GM12878 (cell line): ENCODE data around the gene CTSK. TPM values are rescaled to one million over a fixed set of nuclear protein-coding genes. Genes with fewer than 3 reads are reported as not detected.

Experiments used
- ATAC-seq: fragments of 200-7000 bp; cut with Tn5 transposase; 3 replicates; pipeline ENCODE4 v1.9.1; 2020; ENCODE audit warnings: mild to moderate bottlenecking, moderate library complexity
- BruUV-seq: library from RNA; stranded (reverse); fragments of 400-500 nt; replicated peaks from 2 replicates; lab custom pipeline; 2021; lab: Mats Ljungman, UMichigan
- CTCF ChIA-PET: fragments of 300-600 bp; sonication (Branson Sonifier 250); formaldehyde crosslinking; extraction: SDS; loops from one replicate; lab custom pipeline; 2021; ENCODE audit warnings: inconsistent platforms; lab: Yijun Ruan, JAX
- POLR2A ChIA-PET: fragments of 350-600 bp; formaldehyde crosslinking; extraction: SDS; loops from one replicate; lab custom pipeline; 2021; ENCODE audit warnings: inconsistent platforms; lab: Charles Lee
- RAD21 ChIA-PET: fragments of 300-600 bp; sonication (Branson Sonifier 250); formaldehyde crosslinking; loops from one replicate; lab custom pipeline; 2023; ENCODE audit warnings: antibody characterized with exemption; ENCODE audit not compliant: unreplicated experiment; lab: Charles Lee
- SMC1A ChIA-PET: fragments of 300-600 bp; sonication (Branson Sonifier 250); formaldehyde crosslinking; loops from one replicate; lab custom pipeline; 2023; ENCODE audit not compliant: unreplicated experiment, uncharacterized antibody; lab: Charles Lee
- DNase-seq: peaks from one replicate; pipeline ENCODE4 v3.0.0-alpha.2; 2011; ENCODE audit warnings: low read depth, low spot score
- FAIRE-seq: peaks from 3 replicates; lab custom pipeline; 2011; peaks lifted over from hg19 to GRCh38; lab: Jason Lieb, UNC
- H2AFZ ChIP-seq: 2 replicates; pipeline ENCODE4 v1.6.0; 2011; ENCODE audit warnings: low read depth, low read length, control low read depth; ENCODE audit not compliant: control insufficient read depth
- H3K27ac ChIP-seq: 2 replicates; pipeline ENCODE4 v1.5.1; 2011; ENCODE audit warnings: control low read depth; ENCODE audit not compliant: control insufficient read depth, insufficient read depth
- H3K27me3 ChIP-seq, 2 experiments: replicated peaks in 1 of 2; 2 replicates each; pipeline versions ENCODE4 v1.6.0 to v1.6.1; 2011; ENCODE audit warnings: low read length in 1 of 2; ENCODE audit not compliant: control insufficient read depth in 2 of 2, insufficient read depth in 2 of 2
- H3K36me3 ChIP-seq, 2 experiments: 2 replicates each; pipeline ENCODE4 v1.5.1; 2011; ENCODE audit warnings: low read length in 1 of 2; ENCODE audit not compliant: control insufficient read depth in 2 of 2, insufficient read depth in 2 of 2
- H3K4me1 ChIP-seq: 2 replicates; pipeline ENCODE4 v1.6.1; 2011; ENCODE audit warnings: mild to moderate bottlenecking, low read length, moderate library complexity, mixed read lengths; ENCODE audit not compliant: control insufficient read depth, insufficient read depth
- H3K4me2 ChIP-seq: 2 replicates; pipeline ENCODE4 v1.6.0; 2011; ENCODE audit warnings: control low read depth; ENCODE audit not compliant: control insufficient read depth, insufficient read depth
- H3K4me3 ChIP-seq: fragments of 200-600 bp; sonication (generic); 2 replicates; pipeline ENCODE4 v1.5.1; 2016
- H3K79me2 ChIP-seq: 2 replicates; pipeline ENCODE4 v1.6.0; 2011; ENCODE audit warnings: low read length; ENCODE audit not compliant: control insufficient read depth, insufficient read depth
- H3K9ac ChIP-seq: 2 replicates; pipeline ENCODE4 v1.8.0; 2011; ENCODE audit warnings: low read length, control low read depth, mixed read lengths; ENCODE audit not compliant: control insufficient read depth, insufficient read depth
- H3K9me3 ChIP-seq: replicated peaks from 3 replicates; pipeline ENCODE4 v1.5.1; 2011; ENCODE audit warnings: mild to moderate bottlenecking, low read length; ENCODE audit not compliant: control insufficient read depth, insufficient read depth
- H4K20me1 ChIP-seq: 2 replicates; pipeline ENCODE4 v1.6.0; 2011; ENCODE audit not compliant: control insufficient read depth, insufficient read depth
- CBX3 ChIP-seq: fragments of 200-600 bp; sonication (generic); IDR thresholded peaks from 2 replicates; pipeline ENCODE4 v1.6.1; 2016; ENCODE audit warnings: low read depth, borderline replicate concordance
- DPF2 ChIP-seq: fragments of 450-650 bp; IDR thresholded peaks from 2 replicates; pipeline ENCODE4 v1.6.1; 2017; ENCODE audit warnings: mild to moderate bottlenecking
- ELK1 ChIP-seq: IDR thresholded peaks from 2 replicates; pipeline ENCODE4 v1.6.1; 2012; ENCODE audit warnings: low read depth, low read length, improper control_type of control experiment
- ESRRA ChIP-seq: IDR thresholded peaks from 2 replicates; pipeline ENCODE4 v1.6.1; 2012; ENCODE audit warnings: mild to moderate bottlenecking, low read length, improper control_type of control experiment
- RAD51 ChIP-seq: fragments of 450-650 bp; IDR thresholded peaks from 2 replicates; pipeline ENCODE4 v1.6.1; 2016; ENCODE audit warnings: moderate library complexity, mild to moderate bottlenecking, inconsistent platforms
- SMC3 ChIP-seq: IDR thresholded peaks from 2 replicates; pipeline ENCODE4 v1.6.1; 2011; ENCODE audit warnings: low read length, improper control_type of control experiment, borderline replicate concordance
- WGBS: methylation state at CpG from one replicate; pipeline ENCODE4 v1.1.6; 2016; ENCODE audit warnings: low lambda C conversion rate; ENCODE audit not compliant: insufficient replicate concordance, insufficient coverage; ENCODE audit errors: missing lambda C conversion rate; 5-methylcytosine and 5-hydroxymethylcytosine counted together
- in situ Hi-C: fragments of 300-500 bp; cut with MboI; formaldehyde crosslinking; loops from 9 replicates; pipeline ENCODE4 v1.14.3; 2018; ENCODE audit warnings: mixed read lengths
- intact Hi-C: fragments of 100-400 bp; cut with micrococcal nuclease; formaldehyde crosslinking; loops from one replicate; pipeline ENCODE4 v1.14.2; 2022; ENCODE audit not compliant: unreplicated experiment
- polyA plus RNA-seq, 11 experiments: library from polyadenylated mRNA; depleted of rRNA in 4 of 11; unstranded in 6 of 11; stranded (reverse) in 5 of 11; fragments of >200 nt; fragmentation: Nextera tagmentation in 4 of 11; fragmentation: Illumina TruSeq in 1 of 11; extraction: Ambion mirVana in 4 of 11; extraction: Trizol in 1 of 11; gene quantifications; 1 replicate in 1 of 11; 2 replicates in 10 of 11; pipeline versions ENCODE4 v1.2.1 to v1.2.3, GENCODE V29; 2011 to 2016; ENCODE audit warnings: inconsistent platforms in 2 of 11, missing spikeins in 2 of 11, low read depth in 1 of 11
- total RNA-seq, 4 experiments: library from RNA; depleted of rRNA in 3 of 4; stranded (reverse); fragments of >200 nt in 3 of 4; fragmentation: Illumina TruSeq in 1 of 4; extraction: Trizol in 1 of 4; gene quantifications; 2 replicates each; pipeline versions ENCODE4 v1.2.1 to v1.2.3, GENCODE V29; 2013 to 2021
- TF ChIP-seq, protein P1 (sequence below): fragments of 450-650 bp; formaldehyde crosslinking; IDR thresholded peaks from 2 replicates; pipeline ENCODE4 v1.4.0; 2022; ENCODE audit warnings: mild to moderate bottlenecking, moderate library complexity
- TF ChIP-seq, protein P2 (sequence below): fragments of 450-650 bp; IDR thresholded peaks from 2 replicates; pipeline ENCODE4 v1.6.1; 2017; ENCODE audit warnings: low read depth, mild to moderate bottlenecking, moderate library complexity

CTSK gene
- total and polyA plus RNA-seq, 10 of the 15 experiments (the other 5 are each of a cell fraction or from before 2014, with no cell fraction given): 0.40 to 3.1 (median 0.83) TPM

DNA sequence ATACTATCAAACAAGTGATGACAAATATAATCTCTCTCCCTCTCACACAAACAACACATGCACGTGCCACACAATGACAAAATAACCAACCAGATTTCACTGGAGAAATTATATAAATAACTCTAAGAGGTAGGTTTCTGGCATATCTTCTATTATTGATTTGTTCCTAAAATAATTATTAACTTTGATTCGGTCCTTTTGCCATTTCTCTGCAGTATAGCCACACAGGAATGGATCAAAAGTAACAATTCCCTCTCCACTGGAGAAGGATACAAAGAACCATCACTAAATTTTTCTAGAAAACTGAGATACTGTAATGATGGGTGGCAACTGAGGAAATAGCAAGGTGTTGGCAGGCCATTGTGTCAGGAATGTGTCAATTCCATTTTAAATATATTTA lies 34.9 kb upstream of the CTSK start:
- intact Hi-C loops: loop anchor here (5.0 kb wide), 1 partner anchor 34 kb away; the partner anchor contains the start of gene ARNT

DNA sequence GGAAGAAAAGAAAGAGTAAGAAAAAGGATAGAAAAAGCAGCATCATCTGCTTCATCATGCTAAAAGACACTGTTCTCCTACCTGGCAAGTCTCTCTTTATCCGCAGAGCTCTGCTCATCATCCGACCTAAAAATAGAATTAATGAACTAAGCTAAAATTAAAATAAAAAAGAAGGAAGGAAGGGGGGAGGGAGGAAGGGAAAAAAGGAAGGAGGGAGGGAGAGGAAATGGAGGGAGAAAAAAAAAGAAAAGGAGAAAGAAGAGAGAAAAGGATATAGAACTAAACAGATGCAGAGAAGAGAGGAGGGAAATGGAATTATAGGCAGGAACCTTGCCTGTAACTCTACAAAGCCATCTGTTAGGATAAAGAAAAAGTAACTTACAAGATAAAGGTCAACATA lies 34.3 kb upstream of the CTSK start:
- no peaks in the 10 kb centered on the region; a peak in 1 of 4 replicates for H3K36me3 ChIP-seq
- H2AFZ ChIP-seq: no peak overlapping the region
- DNase-seq: no peak
- no peak for ATAC-seq
- no peaks in the 10 kb centered on the region for H3K79me2 ChIP-seq
- intact Hi-C loops (loop anchor here (5.0 kb wide), 1 partner anchor 35 kb away; the partner anchor contains the start of gene ARNT), in situ Hi-C loops (no loop called here)
- ChIA-PET CTCF (interaction anchor here (0.7 kb wide), 1 partner anchor 281 kb away, joined by 3 read pairs; no protein-coding TSS in a partner anchor), RAD21 (no interaction called here), POLR2A (interaction anchor here (0.6 to 0.7 kb wide), 3 partner anchors 9 to 222 kb away, joined by 4 read pairs; no protein-coding TSS in a partner anchor), SMC1A (interaction anchor here (1.0 kb wide), 1 partner anchor 10 kb away, joined by 3 read pairs; no protein-coding TSS in a partner anchor)
- H3K9me3 ChIP-seq: no peaks in the 10 kb centered on the region
- no TSS peak for BruUV-seq
- H3K4me2 ChIP-seq: no peak overlapping the region
- H4K20me1 ChIP-seq: no peaks in the 10 kb centered on the region
- H3K27ac ChIP-seq: no peak overlapping the region
- no peaks in the 10 kb centered on the region for H3K4me1 ChIP-seq
- H3K4me3 ChIP-seq: no peak overlapping the region
- 100% methylated on average over 2 of the region's 2 CpGs for WGBS
- FAIRE-seq: no peak
- H3K27me3 ChIP-seq: no peaks in the 10 kb centered on the region
- no peak overlapping the region for H3K9ac ChIP-seq
- TF ChIP-seq ELK1: no peak
- no peak for TF ChIP-seq SMC3
- TF ChIP-seq RAD51: no peak
- no peak for TF ChIP-seq DPF2
- no peak for TF ChIP-seq CBX3
- TF ChIP-seq, protein P1, sequence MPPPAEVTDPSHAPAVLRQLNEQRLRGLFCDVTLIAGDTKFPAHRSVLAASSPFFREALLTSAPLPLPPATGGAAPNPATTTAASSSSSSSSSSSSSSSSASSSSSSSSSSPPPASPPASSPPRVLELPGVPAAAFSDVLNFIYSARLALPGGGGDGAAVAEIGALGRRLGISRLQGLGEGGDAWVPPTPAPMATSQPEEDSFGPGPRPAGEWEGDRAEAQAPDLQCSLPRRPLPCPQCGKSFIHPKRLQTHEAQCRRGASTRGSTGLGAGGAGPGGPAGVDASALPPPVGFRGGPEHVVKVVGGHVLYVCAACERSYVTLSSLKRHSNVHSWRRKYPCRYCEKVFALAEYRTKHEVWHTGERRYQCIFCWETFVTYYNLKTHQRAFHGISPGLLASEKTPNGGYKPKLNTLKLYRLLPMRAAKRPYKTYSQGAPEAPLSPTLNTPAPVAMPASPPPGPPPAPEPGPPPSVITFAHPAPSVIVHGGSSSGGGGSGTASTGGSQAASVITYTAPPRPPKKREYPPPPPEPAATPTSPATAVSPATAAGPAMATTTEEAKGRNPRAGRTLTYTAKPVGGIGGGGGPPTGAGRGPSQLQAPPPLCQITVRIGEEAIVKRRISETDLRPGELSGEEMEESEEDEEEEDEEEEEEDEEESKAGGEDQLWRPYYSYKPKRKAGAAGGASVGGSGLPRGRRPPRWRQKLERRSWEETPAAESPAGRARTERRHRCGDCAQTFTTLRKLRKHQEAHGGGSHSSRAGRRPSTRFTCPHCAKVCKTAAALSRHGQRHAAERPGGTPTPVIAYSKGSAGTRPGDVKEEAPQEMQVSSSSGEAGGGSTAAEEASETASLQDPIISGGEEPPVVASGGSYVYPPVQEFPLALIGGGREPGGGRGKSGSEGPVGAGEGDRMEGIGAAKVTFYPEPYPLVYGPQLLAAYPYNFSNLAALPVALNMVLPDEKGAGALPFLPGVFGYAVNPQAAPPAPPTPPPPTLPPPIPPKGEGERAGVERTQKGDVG (CRISPR knock-in tag): no peak
- no peak for TF ChIP-seq ESRRA

More for the DNA sequence above, 34.9 kb upstream of the CTSK start:
- POLR2A ChIA-PET: no interaction called here
- CTCF ChIA-PET: interaction anchor here (1.3 kb wide), 1 partner anchor 15 kb away, joined by 3 read pairs; no protein-coding TSS in a partner anchor
- H3K36me3 ChIP-seq: no peaks in the 10 kb centered on the region; a peak in 1 of 4 replicates
- no peak overlapping the region for H3K4me2 ChIP-seq
- H3K27me3 ChIP-seq: no peaks in the 10 kb centered on the region
- TF ChIP-seq, protein P2, sequence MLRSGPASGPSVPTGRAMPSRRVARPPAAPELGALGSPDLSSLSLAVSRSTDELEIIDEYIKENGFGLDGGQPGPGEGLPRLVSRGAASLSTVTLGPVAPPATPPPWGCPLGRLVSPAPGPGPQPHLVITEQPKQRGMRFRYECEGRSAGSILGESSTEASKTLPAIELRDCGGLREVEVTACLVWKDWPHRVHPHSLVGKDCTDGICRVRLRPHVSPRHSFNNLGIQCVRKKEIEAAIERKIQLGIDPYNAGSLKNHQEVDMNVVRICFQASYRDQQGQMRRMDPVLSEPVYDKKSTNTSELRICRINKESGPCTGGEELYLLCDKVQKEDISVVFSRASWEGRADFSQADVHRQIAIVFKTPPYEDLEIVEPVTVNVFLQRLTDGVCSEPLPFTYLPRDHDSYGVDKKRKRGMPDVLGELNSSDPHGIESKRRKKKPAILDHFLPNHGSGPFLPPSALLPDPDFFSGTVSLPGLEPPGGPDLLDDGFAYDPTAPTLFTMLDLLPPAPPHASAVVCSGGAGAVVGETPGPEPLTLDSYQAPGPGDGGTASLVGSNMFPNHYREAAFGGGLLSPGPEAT: no peak
- no peaks in the 10 kb centered on the region for H3K79me2 ChIP-seq
- RAD21 ChIA-PET: no interaction called here
- WGBS: 94% methylated on average over 2 of the region's 2 CpGs
- BruUV-seq: no TSS peak
- FAIRE-seq (no peak), DNase-seq (no peak), ATAC-seq (no peak)
- H3K9me3 ChIP-seq: no peaks in the 10 kb centered on the region
- in situ Hi-C loops: no loop called here
- no peaks in the 10 kb centered on the region for H4K20me1 ChIP-seq
- SMC1A ChIA-PET: interaction anchor here (1.2 kb wide), 1 partner anchor 39 kb away, joined by 3 read pairs; no protein-coding TSS in a partner anchor
- H3K4me1 ChIP-seq: no peaks in the 10 kb centered on the region
- no peak overlapping the region for H3K4me3 ChIP-seq
- no peak overlapping the region for H3K27ac ChIP-seq
- no peak overlapping the region for H3K9ac ChIP-seq
- H2AFZ ChIP-seq: no peak overlapping the region
